HL-60/S4 treated with phorbol 12-myristate 13-acetate at 8.2 ng/mL for 4 days and 3 days (cell line): Measurements from ENCODE around the gene FOXI1.

Source experiments
- in situ Hi-C: fragments of 300-500 bp; cut with MboI; formaldehyde crosslinking; loops from 2 replicates; pipeline ENCODE4 v1.15.0; 2022; ENCODE audit warnings: low sequenced_read_pairs

FOXI1 gene

GRCh38 chr5:170105642-170106611 lies at the start of gene FOXI1:
Gene FOXI1 (plus strand): TSS chr5:170105897. CDS start chr5:170105958, 61 bp downstream.
- in situ Hi-C loops, result no loop called here

- in situ Hi-C loops, result no loop called here
Measured at GRCh38 chr5:170056561-170057267, 49.0 kb upstream of the FOXI1 start.

- in situ Hi-C loops, result no loop called here
Measured at GRCh38 chr5:170057311-170057710, 48.4 kb upstream of the FOXI1 start.

GRCh38 chr5:170059221-170059620 lies 46.5 kb upstream of the FOXI1 start:
- in situ Hi-C loops, result no loop called here

GRCh38 chr5:170067152-170067551 lies 38.5 kb upstream of the FOXI1 start:
- in situ Hi-C loops, result no loop called here

GRCh38 chr5:170067574-170068170 lies 38.0 kb upstream of the FOXI1 start:
- in situ Hi-C loops, result no loop called here

GRCh38 chr5:170069512-170069911 lies 36.2 kb upstream of the FOXI1 start:
- in situ Hi-C loops, result no loop called here

- in situ Hi-C loops, result no loop called here
Measured at GRCh38 chr5:170070556-170071412, 34.9 kb upstream of the FOXI1 start.

GRCh38 chr5:170071748-170072147 lies 33.9 kb upstream of the FOXI1 start:
- in situ Hi-C loops, result no loop called here

- in situ Hi-C loops, result no loop called here
Measured at GRCh38 chr5:170075696-170076095, 30.0 kb upstream of the FOXI1 start.

GRCh38 chr5:170076211-170076610 lies 29.5 kb upstream of the FOXI1 start:
- in situ Hi-C loops, result no loop called here

GRCh38 chr5:170076739-170077138 lies 29.0 kb upstream of the FOXI1 start:
- in situ Hi-C loops, result no loop called here

GRCh38 chr5:170077526-170077925 lies 28.2 kb upstream of the FOXI1 start:
- in situ Hi-C loops, result no loop called here

GRCh38 chr5:170078458-170078857 lies 27.2 kb upstream of the FOXI1 start:
- in situ Hi-C loops, result no loop called here

- in situ Hi-C loops, result no loop called here
Measured at GRCh38 chr5:170078931-170079330, 26.8 kb upstream of the FOXI1 start.

- in situ Hi-C loops, result no loop called here
Measured at GRCh38 chr5:170080217-170080616, 25.5 kb upstream of the FOXI1 start.

- in situ Hi-C loops, result no loop called here
Measured at GRCh38 chr5:170080786-170081445, 24.8 kb upstream of the FOXI1 start.

- in situ Hi-C loops, result no loop called here
Measured at GRCh38 chr5:170081616-170082015, 24.1 kb upstream of the FOXI1 start.

- in situ Hi-C loops, result no loop called here
Measured at GRCh38 chr5:170082701-170083100, 23.0 kb upstream of the FOXI1 start.

- in situ Hi-C loops, result no loop called here
Measured at GRCh38 chr5:170087168-170087817, 18.4 kb upstream of the FOXI1 start.
